GM19468 (cell line): ENCODE results near the gene ZNF586.
"Not testable (repeated sequence)": the region's sequence is repeated elsewhere in the genome, so short reads cannot be mapped to it uniquely, and the experiment has no call there.

Source experiments
- ATAC-seq: cut with Tn5 transposase; IDR thresholded peaks from one replicate; pipeline ENCODE4 v1.9.1; 2021; ENCODE audit warnings: mild to moderate bottlenecking, moderate library complexity, moderate number of reproducible peaks; ENCODE audit not compliant: unreplicated experiment; ENCODE audit errors: extremely low read depth

Gene ZNF586

DNA sequence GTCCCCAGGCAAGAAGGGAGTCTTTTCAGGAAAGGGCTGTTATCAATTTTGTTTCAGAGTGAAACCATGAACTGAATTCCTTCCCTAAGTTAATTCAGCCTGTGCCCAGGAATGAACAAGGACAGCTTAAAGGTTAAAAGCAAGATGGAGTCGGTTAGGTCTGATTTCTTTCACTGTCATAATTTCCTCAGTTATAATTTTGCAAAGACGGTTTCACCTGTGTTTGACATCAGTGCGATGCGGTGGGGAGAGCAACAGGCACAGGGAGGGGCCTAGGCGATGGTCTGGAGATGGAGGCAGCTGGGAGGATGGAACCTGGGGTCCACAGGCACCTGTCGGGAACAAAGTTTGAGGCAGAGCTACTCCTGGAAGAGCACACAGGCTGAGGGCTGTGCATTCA lies 51.1 kb downstream of the ZNF586 start:
- no peak for ATAC-seq

DNA sequence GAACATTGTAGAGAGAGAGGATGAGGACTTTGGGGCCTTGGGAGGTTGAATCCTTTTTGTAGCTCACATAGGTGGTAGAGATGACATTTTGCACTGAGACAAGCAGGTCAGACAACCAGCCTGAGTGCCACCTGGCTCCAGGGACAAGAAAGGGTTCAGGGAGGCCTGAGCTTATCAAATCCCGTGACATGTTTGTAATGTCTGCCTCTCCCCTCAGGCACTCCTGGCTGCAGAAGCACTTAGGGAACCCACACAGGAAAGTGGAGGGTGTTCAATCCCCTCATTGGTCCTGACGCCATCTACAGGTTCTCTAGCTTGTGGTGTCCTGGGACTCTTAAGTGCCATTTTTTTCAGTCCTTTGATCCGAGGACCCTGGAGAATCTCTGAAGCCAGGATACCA lies 51.6 kb downstream of the ZNF586 start:
- ATAC-seq, result not testable (repeated sequence)

DNA sequence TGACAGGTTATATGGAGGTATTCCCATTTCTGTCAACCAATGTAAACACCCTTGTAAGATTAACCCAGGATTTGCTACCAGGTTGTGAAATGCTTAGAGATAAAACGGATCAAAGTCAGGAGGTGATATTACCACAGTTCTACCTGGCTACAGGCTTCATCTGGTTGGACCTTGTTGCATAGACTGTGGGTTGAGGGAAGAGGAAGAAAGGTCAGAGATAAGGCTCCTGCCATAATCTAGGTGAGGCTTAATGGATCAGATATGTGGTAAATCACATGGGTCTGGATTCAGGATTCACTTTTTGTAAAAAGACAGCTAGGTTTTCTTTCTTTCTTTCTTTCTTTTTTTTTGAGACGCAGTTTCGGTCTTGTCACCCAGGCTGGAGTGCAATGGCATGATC lies 52.0 kb downstream of the ZNF586 start:
- not testable (repeated sequence) for ATAC-seq

DNA sequence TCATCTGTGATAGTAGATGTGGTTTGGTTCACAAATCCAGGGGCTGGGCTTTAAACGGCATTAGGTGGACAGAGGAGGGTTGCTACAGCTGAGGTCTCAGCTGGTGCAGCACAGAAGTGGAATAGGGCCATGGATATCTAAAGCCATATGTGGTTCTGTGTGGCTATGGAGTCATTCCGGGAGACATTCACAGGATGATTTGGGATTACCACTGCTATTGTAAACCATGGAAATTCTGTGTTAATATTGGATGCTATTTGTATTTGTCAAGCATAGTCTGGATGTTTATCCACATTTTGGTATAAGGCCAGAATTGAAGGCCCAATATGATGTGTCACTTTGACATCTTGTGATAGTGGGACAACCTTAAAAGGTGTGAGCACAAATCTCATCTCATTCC lies 53.7 kb downstream of the ZNF586 start:
- not testable (repeated sequence) for ATAC-seq

DNA sequence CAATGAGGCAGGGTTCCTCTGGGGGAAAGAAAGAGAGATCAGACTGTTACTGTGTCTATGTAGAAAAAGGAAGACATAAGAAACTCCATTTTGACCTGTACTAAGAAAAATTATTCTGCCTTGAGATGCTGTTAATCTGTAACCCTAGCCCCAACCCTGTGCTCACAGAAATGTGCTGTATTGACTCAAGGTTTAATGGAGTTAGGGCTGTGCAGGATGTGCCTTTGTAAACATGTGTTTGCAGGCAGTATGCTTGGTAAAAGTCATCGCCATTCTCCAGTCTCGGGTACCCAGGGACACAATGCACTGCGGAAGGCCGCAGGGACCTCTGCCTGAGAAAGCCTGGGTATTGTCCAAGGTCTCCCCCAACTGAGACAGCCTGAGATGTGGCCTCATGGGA lies 54.1 kb downstream of the ZNF586 start:
- not testable (repeated sequence) for ATAC-seq

DNA sequence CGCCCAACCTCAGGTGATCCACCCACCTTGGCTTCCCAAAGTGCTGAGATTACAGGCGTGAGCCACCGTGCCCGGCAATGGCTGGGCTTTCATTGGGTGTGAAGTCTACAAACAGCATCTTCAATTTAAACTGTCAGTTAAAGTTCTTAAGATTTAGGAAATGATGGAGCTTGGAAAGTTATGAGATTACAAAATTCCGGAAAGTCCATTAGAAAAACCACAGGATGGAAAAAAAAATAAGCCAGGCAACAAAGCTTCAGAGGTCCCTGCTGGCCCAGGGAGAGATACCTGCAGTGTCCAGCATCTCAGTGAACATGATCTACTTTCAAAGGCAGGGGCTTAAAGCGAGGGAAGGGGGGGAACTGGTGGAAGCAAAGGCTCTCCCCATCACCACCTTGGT lies 56.0 kb downstream of the ZNF586 start:
- no peak for ATAC-seq

DNA sequence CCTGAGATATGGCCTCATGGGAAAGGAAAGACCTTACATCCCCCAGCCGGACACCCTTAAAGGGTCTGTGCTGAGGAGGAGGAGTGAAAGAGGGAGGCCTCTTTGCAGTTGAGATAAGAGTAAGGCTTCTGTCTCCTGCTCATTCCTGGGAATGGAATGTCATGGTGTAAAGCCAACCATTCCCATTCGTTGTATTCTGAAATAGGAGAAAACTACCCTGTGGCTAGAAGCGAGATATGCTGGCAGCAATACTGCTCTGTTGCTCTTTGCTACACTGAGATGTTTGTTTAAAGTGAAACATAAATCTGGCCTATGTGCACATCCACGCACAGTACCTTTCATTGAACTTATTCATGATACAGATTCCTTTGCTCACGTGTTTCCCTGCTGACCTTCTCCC lies 59.8 kb downstream of the ZNF586 start:
- ATAC-seq, result no peak

DNA sequence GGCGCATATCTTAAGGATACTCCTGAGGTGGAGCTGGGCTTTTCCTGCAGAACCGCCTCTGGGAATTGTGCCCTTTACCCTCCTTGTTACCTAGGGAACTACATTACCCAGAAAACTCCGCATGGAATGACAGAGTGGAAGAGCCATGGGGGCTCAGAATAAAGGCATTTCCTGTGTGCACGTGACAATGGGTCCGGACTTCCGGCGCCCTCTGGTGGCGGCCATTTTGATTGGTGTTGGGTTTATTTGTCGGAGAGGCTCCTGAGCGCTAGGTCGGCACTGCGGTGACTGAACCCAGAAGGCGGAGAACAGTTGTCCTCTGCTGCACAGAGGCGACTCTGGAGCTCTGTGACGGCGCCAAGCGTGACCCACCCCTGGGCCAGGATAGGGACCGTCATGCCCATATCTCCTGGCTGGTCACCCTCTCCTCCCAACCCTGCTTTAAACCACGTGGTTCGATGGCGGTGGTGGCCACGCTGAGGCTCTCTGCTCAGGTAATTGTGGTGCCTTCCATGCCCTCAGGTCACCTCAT lies 60.7 kb downstream of the ZNF586 start, which contains the start of gene ZNF587B:
TSS of gene ZNF587B (plus strand) at position 229 of the 532 bp plus-strand sequence. CDS start at position 459, 230 bp downstream.
- ATAC-seq, result no peak
